Activated B cell treated with CpG ODN at 0.5 μM for 24 hours (primary cell): ENCODE measurements around the gene TMEM192. TPM values are rescaled to one million over a fixed set of nuclear protein-coding genes. Genes with fewer than 3 reads are reported as not detected.

ENCODE experiments used
- ATAC-seq: fragments of 200-7000 bp; cut with Tn5 transposase; one replicate; pipeline ENCODE4 v1.10.0; 2021; ENCODE audit warnings: low read depth, mild to moderate bottlenecking, moderate library complexity
- CTCF ChIA-PET: fragments of 350-600 bp; sonication (Branson Sonifier 250); formaldehyde crosslinking; loops from one replicate; lab custom pipeline; 2021; ENCODE audit warnings: antibody characterized with exemption; lab: Charles Lee
- POLR2A ChIA-PET: fragments of 350-600 bp; sonication (Branson Sonifier 250); formaldehyde crosslinking; loops from one replicate; lab custom pipeline; 2021; ENCODE audit warnings: antibody characterized with exemption; lab: Charles Lee
- DNase-seq: peaks from one replicate; pipeline ENCODE4 v3.0.0; 2022
- H3K27ac Mint-ChIP-seq: one replicate; pipeline ENCODE4 v1.8.0; 2020; ENCODE audit warnings: mixed read lengths
- H3K27me3 Mint-ChIP-seq: one replicate; pipeline ENCODE4 v1.8.0; 2021; ENCODE audit warnings: mixed read lengths
- H3K36me3 Mint-ChIP-seq: one replicate; pipeline ENCODE4 v1.8.0; 2021; ENCODE audit warnings: low read depth, mixed read lengths
- H3K4me1 Mint-ChIP-seq: one replicate; pipeline ENCODE4 v1.8.0; 2021; ENCODE audit warnings: mixed read lengths
- H3K4me3 Mint-ChIP-seq: one replicate; pipeline ENCODE4 v1.8.0; 2020; ENCODE audit warnings: mild to moderate bottlenecking, mixed read lengths
- H3K9me3 Mint-ChIP-seq: one replicate; pipeline ENCODE4 v1.8.0; 2020; ENCODE audit warnings: mixed read lengths
- CTCF ChIP-seq: fragments of 200-600 bp; IDR thresholded peaks from one replicate; pipeline ENCODE4 v1.8.0; 2022; ENCODE audit warnings: antibody characterized with exemption, mild to moderate bottlenecking
- intact Hi-C: fragments of 100-400 bp; cut with micrococcal nuclease; formaldehyde crosslinking; loops from one replicate; pipeline ENCODE4 v1.15.1; 2024
- total RNA-seq: library from RNA; stranded (reverse); gene quantifications from 2 replicates; pipeline ENCODE4 v1.2.3, GENCODE V29; 2022

The TMEM192 gene
- total RNA-seq, 1 donor from 2014 or later: 19.3 TPM

- Mint-ChIP-seq H3K4me3 (no peak overlapping the region), H3K36me3 (no peaks in the 10 kb centered on the region), H3K27ac (no peak overlapping the region), H3K4me1 (peaks cover 2% of the 10 kb centered on the region), H3K9me3 (no peaks in the 10 kb centered on the region), H3K27me3 (peaks cover 8% of the 10 kb centered on the region)
- DNase-seq (no peak), ATAC-seq (no peak)
- ChIA-PET CTCF (interaction anchor here (2.7 kb wide), 1 partner anchor 13 kb away, joined by 13 read pairs; no protein-coding TSS in a partner anchor), POLR2A (no interaction called here)
- no peak for TF ChIP-seq CTCF
- intact Hi-C loops: loop anchor here (10.0 kb wide), 1 partner anchor 1454 kb away; no protein-coding TSS in a partner anchor
These were observed 5.7 kb upstream of the TMEM192 start for GRCh38 chr4:165118256-165118909.

GRCh38 chr4:165115301-165115700 is 2.6 kb upstream of the TMEM192 start:
- TF ChIP-seq CTCF: no peak

GRCh38 chr4:165111906-165112367 is 723 bp downstream of the TMEM192 start:
- DNase-seq (no peak), ATAC-seq (no peak)
- ChIA-PET CTCF (interaction anchor here (1.2 to 4.2 kb wide), 3 partner anchors 15 to 231 kb away, joined by 3 to 24 read pairs (median 13); no protein-coding TSS in a partner anchor), POLR2A (interaction anchor here (1.5 to 2.1 kb wide), 4 partner anchors 10 to 215 kb away, joined by 3 to 14 read pairs (median 4); partner anchors contain the start of gene MSMO1)
- H3K9me3 Mint-ChIP-seq: no peaks in the 10 kb centered on the region
- peak overlapping the region; percentile 96 for H3K27ac Mint-ChIP-seq
- H3K27me3 Mint-ChIP-seq: peaks cover 3% of the 10 kb centered on the region
- intact Hi-C loops: loop anchor here (1.0 to 10.0 kb wide), 10 partner anchors 15 to 1615 kb away; partner anchors contain the start of genes KLHL2, MSMO1 and TRIM61
- TF ChIP-seq CTCF: no peak
- peak overlapping the region; percentile 97 for H3K4me3 Mint-ChIP-seq
- peaks cover 24% of the 10 kb centered on the region for H3K4me1 Mint-ChIP-seq
- H3K36me3 Mint-ChIP-seq: peaks cover 23% of the 10 kb centered on the region

More at GRCh38 chr4:165115301-165115700, 2.6 kb upstream of the TMEM192 start:
- H3K4me3 Mint-ChIP-seq: no peak overlapping the region
- H3K36me3 Mint-ChIP-seq: peaks cover 10% of the 10 kb centered on the region
- peaks cover 18% of the 10 kb centered on the region for H3K4me1 Mint-ChIP-seq
- H3K9me3 Mint-ChIP-seq: no peaks in the 10 kb centered on the region
- POLR2A ChIA-PET: no interaction called here
- DNase-seq (no peak), ATAC-seq (no peak)
- CTCF ChIA-PET: interaction anchor here (4.2 kb wide), 1 partner anchor 16 kb away, joined by 24 read pairs; no protein-coding TSS in a partner anchor
- intact Hi-C loops: loop anchor here (10.0 kb wide), 1 partner anchor 1450 kb away; no protein-coding TSS in a partner anchor
- peaks cover 8% of the 10 kb centered on the region for H3K27me3 Mint-ChIP-seq
- no peak overlapping the region for H3K27ac Mint-ChIP-seq

GRCh38 chr4:165106518-165106917 is 6.1 kb downstream of the TMEM192 start:
- H3K4me3 Mint-ChIP-seq: no peak overlapping the region
- POLR2A ChIA-PET: no interaction called here
- no peaks in the 10 kb centered on the region for H3K9me3 Mint-ChIP-seq
- CTCF ChIA-PET: no interaction called here
- no peak overlapping the region for H3K27ac Mint-ChIP-seq
- ATAC-seq: no peak
- H3K36me3 Mint-ChIP-seq: peaks cover 35% of the 10 kb centered on the region
- no peaks in the 10 kb centered on the region for H3K27me3 Mint-ChIP-seq
- DNase-seq: no peak
- H3K4me1 Mint-ChIP-seq: peaks cover 11% of the 10 kb centered on the region
- intact Hi-C loops: no loop called here
- TF ChIP-seq CTCF: no peak

- peaks cover 54% of the 10 kb centered on the region for H3K36me3 Mint-ChIP-seq
- no peaks in the 10 kb centered on the region for H3K4me1 Mint-ChIP-seq
- intact Hi-C loops: no loop called here
- H3K9me3 Mint-ChIP-seq: no peaks in the 10 kb centered on the region
- CTCF ChIA-PET: no interaction called here
- H3K4me3 Mint-ChIP-seq: no peak overlapping the region
- POLR2A ChIA-PET: no interaction called here
- no peak for ATAC-seq
- no peak for TF ChIP-seq CTCF
- no peak for DNase-seq
- no peaks in the 10 kb centered on the region for H3K27me3 Mint-ChIP-seq
- no peak overlapping the region for H3K27ac Mint-ChIP-seq
These were observed 11.0 kb downstream of the TMEM192 start for GRCh38 chr4:165101641-165102040.
